Activated effector memory CD4-positive, alpha-beta T cell treated with Interleukin-2 at 50 U/mL for 16 hours (primary cell): ENCODE results near the gene PDGFD.

Source experiments
- DNase-seq: peaks from one replicate; pipeline ENCODE4 v3.0.0-alpha.2; 2020

Gene PDGFD

DNA sequence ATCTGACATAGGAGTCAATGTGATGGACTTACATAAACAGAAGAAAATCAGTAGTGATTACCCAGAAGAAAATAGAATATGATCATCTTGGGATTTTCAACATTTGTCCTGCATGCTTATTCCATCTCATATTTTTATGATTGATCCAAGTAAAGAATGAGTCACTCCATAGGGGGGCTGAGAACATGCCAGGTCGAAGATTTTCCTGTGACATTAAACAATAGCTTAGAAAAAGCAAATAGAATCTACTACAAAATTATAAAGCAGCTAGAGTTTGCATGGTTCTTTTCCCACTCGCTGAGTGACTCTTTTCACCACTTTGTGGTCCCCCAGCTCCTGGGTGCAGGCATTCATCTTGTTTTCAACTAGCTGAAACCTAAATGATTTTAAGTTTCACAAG lies 71.2 kb downstream of the PDGFD start:
- DNase-seq, result no peak

DNA sequence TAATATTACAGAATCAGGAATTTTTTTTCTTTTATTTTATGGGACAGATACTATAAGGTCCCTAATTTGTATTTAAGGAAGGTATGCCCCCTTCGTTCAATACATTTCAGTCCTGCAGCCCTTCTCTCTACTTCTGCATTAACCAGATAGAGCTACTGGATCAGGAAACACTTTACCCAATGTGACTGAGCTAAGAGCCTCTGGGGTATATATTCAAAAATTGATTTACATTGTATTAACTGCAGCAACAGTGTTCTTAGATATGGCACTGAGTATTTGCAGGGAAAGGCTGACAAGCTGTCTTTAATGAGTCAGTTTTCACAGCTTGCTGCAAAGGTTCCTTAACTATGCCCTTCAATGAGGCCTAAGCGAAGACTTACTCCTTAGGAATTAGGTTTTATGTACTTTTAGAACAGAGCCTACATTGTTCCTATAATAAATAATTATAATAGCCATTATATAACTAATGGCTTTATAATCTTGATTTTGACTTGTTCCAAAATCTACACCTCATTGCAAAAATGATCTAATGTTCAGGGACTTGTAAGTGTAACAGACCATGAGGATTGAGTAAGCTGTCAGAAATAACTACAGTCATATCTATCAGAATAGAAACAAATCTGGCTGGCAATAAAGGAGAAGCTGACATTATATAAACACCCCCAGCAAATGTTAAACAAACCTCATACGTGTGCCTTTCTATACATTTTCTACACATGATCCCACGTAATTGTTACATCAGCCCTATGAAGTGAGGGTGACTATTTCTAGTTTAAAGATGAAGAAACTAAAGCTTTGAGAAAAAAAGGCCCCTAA lies 72.5 kb downstream of the PDGFD start:
- no peak for DNase-seq

DNA sequence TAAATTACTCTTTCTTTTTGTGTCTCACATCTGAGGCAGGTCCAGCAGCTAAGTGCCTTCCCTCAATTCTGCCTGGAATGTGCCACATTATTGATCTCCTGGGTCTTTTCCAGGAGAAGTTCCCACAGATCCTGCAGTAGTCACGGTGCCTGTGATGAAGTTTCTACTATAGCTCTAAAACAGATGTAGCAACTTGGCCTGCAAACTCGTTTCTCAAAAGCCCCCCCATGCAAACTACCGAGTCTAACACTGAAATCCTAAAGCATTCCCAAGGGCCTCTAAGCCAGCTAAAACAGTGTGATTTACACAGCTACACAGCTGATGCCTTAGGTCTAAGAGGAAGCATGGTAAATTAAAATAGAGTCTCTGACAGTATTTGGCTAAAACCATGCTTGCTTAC lies 73.2 kb downstream of the PDGFD start:
- DNase-seq, result no peak

DNA sequence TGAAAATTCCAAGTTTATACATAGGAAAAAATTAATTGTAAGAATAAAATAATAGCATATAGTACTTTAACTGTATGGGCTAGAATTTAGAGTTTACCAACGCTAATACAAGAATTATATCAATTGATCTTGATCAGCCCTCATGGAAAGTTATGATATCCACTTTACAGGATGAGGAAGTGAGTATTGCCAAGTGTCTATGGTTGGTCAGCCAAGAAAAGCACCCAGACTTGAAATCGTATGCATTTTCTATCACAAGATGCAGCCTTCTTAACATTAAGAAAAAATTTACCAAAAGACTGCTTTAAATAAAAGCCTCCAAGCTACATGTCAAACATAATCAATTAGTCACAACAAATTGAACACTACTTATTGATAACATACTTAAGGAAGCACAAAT lies 74.5 kb downstream of the PDGFD start:
- DNase-seq, result no peak

DNA sequence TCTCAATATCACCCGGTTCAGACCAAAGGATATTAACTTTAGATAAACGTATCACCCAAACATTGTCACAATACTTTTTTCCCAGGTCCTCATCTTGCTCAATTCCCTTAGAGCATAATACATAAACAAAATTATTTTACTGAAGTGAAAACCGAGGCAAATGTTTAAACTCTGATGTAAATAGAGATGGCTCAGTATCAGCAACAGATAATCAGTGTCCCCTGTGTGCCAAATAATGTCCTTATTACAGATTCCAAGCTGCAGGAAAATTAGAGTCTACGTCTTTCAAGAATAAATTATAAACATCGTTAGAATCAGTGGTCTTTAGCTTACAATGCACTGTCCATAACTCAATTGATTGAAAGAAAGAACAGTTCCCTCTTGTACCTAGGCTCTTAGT lies 77.3 kb downstream of the PDGFD start:
- DNase-seq, result no peak

DNA sequence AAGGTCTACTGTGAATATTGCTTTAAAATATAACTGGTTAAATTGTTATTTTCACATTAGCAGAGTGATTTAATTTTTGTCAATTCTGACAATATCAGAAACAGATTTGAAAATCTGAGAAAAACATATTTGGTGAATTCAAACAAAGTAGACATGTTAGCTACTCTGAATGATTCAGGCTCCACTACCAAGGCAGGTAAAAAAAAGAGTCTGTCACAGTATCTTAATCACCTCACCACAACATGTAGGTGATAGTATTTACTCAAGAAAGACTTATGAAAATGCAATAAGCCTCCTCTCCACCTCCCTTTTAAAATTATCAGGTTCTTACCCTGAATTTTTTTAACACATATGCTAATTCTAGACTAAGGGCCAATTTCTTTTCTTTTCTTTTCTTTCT lies 85.0 kb downstream of the PDGFD start:
- DNase-seq, result no peak

DNA sequence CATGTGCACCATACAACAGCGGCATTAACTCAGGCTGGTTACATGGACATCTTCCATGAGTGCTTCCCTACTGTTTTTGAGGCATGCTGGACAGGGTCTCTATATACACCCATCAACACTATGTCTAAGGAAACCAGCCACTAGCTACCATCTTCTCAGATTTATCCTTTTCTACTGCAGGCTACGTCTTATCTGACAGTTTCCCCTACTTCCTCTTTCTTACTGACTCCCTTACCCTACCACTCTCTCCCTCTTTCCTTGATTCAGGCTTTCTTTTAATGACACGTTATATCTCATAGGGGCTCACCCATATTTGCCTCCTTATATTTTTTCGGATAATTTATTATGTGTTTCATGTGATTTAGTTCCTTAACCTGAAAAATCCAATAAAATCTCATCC lies 85.7 kb downstream of the PDGFD start:
- no peak for DNase-seq

DNA sequence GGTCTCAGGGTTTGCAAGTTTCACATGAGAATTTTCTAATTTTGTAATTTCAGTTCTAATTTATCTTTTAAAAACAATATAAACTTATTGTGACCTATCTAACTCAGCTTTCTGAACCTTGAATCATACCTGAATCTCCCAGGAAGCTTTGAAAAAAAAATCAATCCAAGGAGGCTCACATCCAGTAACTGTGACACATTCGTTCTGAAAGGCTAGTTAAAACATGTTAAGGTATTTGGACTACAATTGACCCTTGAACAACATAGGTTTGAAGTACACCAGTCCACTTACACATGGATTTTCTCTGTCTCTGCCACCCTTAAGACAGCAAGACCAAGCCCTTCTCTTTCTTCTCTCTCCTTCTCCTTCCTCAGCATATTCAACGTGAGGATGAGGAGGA lies 87.5 kb downstream of the PDGFD start:
- DNase-seq, result no peak

DNA sequence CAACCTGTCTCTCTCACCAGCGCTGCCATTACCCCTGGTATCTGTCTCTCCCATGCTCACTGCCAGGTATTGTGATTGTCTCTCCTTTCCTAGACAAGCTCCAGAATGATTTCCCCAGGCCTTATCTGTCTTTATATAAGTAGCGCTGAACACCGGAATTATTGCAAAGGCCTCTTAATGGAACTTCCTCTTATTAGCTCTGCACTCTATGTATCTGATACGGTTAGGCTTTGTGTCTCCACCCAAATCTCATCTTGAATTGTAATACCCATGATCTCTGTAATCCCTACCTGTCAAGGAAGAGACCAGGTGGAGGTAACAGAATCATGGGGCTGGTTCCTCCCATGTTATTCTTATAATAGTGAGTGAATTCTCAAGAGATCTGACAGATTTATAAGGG lies 88.2 kb downstream of the PDGFD start:
- no peak for DNase-seq

DNA sequence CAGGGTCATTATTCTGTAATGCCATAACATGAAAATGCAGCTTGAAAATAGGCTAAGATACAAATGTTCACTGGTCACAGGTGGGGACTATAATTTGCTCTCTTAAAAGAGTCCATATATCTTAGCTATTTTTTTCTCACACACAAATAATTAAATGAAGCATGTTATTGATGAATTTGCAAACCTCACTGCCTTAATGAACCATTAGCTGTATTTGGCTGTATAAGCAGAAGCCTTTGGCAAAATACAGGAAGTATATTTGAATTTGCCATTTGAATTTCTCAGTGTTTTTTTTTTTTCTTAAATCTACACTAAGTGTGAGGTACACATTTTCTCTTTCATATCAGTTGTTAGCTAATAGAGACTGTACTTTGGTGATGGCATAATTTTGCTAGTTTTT lies 88.9 kb downstream of the PDGFD start:
- no peak for DNase-seq

DNA sequence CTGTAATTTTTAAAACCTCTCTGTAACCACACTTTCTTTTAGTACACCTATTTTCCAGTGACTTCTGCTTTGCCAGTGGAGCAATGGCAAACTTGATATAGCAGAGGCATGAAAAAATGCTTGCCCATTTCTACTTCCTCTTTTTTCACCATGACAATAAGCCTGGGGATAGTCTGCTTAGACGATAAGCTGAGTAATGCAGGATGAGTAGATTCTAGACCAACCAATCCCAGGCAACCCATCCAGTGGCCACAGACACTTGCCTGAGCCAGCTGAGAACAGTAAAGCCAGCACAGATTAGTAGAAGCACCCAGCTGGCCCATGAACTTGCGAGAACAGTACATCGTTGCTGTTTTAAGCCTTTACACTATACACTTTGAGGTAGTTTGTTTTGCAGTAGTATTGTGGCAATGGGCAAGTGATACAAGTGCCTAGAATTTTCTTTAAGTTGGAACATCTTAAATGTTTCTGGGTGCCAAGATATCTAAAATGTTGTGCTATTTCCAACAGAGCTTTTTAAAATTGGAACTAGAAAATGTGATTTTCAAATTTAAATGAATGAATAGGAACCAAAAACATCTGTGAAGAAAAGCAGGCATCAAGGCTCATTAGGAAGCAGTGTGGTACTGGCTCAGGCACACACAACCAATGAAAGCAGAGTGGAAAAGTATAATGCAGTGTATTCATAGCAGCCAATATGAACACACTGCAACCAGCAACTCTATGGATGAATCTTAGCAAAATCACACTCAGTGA lies 89.8 kb downstream of the PDGFD start:
- DNase-seq, result no peak

DNA sequence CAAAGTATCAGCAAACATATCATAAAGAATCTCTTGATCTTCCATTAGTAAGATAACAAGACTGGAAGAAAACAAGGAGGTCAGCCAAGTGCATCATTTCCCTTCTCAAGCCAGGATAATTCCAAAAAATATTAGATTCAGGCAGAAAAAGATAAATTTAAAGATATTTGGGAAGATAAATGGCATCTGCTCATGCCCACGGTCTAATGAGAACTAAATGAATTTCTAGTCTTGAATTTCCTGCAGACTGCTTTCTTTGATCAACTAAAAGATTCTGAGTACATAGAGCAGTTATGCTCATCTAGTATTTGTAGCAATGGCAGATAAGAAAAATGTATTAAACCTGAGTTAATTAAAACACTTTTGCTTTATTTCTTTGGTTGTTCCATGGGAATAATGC lies 96.4 kb downstream of the PDGFD start:
- no peak for DNase-seq

DNA sequence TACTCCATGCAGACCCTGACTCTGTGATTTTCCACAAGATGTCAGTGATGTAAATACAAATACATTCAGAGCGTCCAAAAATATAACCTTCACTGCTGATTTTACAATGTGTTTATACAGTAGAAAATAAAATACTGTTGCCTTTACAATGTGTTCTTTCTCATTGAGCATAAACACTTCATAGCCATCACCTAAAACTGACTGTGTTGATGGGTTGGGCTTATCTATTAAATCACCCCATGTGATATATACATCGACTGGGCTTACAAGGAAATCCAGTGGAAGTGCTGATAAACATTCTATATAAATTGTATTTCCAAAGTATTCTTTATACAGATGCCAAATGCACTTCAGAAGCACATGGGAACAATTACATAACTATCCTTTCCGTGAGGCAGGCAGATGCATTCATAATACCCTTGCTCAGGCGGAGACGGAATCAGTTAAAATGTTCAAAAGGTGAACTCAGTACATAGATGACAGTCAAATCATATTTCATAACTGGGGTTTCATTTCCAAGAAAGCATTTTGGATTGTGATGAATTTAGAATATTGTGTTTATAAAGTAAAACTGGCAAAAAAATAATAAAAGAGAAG lies 99.8 kb downstream of the PDGFD start:
- DNase-seq, result no peak

DNA sequence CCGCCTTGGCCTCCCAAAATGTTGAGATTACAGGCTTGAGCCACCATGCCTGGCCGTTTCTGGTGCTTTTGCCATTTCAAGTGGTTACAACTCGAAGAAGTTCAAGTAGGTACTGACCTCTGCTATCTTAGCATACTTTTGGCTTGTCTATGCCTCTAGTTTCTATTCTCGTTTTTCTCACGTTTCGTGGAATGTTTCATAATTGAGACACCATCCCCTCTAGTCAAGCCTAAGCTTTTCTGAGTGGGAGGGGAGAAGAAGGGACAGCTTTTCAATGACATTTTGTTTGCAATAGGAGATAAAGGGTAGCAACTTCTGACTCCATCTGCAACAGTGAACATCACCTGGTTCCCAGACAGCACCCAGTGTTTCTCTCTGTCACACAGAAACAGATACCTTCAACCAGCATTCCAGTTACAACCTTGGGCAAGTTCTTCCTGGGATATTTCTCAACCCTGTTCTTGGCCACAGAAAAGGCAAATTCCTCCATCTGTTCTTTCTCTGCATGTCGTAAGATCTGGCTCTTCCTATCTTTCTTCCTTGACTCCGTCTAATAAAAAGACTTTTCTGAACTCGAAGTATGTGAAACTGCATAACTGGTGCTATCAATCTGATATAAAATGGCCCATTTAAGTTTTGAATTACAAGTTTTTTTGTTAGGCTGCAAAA lies 102.0 kb downstream of the PDGFD start:
- DNase-seq, result no peak

DNA sequence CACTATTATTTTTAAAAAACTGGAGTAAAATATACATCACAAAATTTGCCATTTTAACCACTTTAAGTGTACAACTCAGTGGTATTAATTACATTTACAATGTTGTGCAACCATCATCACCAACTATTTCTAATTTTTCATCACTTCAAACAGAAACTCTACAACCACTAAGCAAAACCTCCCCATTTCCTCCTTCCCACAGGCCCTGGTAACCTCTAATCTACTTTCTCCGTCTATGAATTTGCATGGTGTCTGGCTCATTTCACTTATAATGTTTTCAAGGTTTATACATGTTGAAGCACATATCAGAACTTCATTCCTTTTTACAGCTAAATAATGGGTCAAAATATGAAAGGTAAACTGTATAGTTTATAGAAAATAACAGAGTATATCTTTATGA lies 103.1 kb downstream of the PDGFD start:
- DNase-seq, result no peak

DNA sequence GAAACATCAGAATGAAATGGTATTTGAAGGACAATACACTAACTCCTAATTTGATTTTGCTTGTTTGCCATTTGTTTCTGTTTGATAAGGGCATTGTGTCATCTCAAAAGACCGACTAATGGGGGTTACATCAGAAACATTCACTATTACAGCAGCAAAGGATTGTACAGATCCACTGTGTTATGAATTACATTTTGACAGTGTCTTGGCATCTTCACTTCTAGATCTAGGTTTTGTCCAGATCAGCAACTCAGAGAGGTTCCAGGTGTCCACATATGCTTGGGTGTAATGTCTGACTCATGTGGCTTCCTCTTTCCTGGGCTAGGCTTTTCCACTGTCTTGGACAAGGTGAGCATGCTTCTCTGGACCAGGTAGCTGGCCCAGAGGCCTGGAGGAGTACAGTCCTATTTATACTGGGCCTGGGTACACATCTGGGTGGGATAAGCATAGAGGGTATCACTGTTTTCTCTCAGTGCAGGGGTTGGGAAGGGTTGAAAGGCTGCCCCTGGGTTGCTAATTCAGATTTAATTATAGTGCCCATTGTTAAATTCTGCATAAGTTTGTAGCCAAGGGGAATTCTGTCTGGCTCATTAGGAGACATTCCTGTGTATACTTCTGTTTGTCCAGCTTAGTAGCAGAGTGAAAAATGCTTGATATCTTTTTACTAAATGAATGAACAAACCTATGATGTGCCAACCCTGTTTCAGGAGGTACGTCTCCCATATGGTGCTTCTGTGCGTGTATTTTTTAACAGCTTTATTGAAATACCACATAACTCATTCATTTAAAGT lies 103.7 kb downstream of the PDGFD start:
- no peak for DNase-seq

DNA sequence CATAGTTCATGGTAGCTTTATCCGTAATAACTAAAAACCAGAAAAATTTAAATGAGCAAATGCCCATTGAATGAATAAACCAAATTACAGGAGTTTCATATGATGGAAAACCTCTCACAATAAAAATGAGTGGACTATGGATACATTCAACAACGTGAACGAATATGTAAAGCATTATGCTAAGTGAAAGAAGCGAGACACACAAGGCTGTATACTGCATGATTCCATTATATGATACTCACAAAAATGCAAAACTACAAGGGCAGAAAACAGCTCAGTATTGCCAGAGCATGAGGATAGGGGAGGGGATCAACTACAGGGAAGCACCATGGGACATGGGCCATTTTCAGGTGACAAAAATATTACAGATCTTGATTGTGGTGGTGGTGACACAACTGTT lies 105.3 kb downstream of the PDGFD start:
- DNase-seq, result no peak

DNA sequence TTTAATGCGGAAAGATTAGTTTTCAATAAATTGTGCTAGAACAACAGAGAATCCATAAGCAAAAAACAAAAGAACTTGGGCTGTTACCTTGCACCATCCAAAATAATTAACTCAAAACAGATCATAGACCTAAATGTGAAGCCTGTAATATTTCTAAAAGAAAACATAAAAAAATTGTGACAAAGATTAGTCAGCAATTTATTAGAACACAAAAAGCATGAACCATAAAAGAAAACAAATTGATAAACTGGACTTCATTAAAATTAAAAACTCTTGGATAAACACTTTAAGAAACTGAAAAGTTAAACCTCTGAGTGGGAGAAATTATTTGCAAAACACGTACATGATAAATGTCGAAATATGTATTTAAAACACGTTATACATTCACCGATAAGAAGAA lies 106.0 kb downstream of the PDGFD start:
- no peak for DNase-seq

DNA sequence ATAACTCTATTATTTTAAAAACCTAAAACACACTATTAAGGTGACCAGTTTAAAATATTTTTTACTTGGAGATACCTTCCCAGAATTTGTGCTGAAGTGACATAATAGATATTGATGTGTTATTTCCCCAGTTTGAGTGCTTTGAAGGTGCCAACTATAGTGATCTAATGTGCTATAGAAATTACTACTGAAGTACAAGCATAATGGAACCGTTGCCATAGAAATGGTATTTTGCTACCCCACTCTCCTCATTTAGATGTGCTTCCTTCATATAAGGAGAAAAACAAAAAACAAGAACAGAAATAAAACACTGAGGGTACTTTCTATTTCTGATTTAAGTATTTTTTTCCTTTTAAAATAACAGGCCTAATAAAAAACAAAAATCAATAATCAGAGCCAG lies 108.4 kb downstream of the PDGFD start:
- no peak for DNase-seq

DNA sequence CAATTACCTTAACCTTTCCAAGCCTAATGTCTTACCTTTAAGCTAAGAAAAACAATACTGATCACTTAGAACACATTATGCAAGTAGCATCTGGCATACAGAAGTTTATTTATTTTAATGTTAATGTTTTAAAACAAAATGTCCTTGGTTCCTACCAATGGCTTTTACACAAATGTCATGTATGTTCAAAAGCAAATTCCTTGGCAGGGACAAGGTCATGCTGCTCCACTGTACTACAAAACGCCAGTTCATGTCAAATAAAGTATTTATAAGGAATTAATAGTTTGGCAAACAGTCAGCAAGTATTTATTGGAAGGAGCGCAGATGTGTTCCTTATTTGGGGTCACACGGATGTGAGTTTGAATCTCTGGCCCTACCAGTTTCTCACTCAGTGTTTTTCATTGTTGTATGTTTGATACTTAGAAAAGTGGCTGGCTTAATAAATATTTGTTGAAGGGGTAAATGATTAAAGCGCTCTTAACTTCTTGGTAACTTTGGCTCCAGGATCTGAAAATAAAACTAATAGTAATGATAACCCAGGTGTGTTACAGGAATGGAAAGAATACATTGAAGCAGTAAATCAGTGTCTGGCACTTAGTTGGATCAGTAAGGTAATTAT lies 108.9 kb downstream of the PDGFD start:
- no peak for DNase-seq

DNA sequence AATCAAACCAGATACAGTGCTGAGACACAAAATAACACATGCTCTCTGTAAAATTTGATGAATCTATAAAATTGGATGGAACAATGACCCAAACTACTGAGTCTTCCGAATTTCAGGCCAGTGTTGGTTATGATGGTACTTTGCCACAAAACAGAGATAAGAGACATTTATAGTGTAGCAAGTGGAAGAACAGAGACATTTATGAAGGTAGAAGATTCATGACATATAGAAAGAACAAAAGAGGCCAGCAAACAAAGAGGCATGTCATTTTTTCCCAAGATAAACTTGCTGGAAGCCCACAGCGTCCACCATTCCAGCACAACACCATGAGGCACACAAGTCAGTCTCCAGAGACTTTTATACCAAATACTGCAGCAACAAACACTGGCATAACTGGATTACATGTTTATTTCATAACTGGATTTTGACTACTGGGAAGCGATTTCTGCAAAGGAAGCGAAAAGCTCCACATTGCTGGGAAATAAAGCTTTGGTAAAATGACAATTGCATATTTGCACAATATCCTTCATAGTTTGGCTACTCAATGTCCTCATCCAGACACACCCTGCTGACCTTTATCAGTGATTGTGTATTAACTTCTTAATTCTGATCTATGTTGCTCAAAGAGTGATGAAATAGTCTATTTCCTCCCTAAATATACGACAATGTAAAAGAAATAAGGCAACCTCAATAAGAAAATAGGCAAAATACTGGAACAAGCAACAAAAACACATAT lies 110.0 kb downstream of the PDGFD start:
- DNase-seq, result no peak

DNA sequence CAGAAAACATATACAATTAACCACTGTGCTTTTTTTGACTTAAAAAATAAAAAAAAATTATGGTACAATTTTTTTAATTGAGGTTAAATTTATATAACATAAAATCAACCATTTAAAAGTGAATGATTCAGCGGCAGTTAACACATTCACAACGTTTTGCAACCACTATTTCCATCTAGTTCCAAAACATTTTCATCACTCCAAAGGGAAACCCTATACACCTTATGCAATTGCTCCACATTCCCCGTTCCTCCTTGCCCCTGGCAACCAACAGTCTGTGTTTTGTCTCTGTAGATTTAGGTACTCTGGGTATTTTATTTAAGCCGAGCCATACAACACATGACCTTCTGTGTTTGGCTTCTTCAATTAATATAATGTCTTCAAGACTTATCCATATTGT lies 112.2 kb downstream of the PDGFD start:
- DNase-seq, result no peak
